GM12874 (cell line): ENCODE data around the gene ZNF559.

Experiments used
- TF ChIP-seq, protein P1 (sequence below): IDR thresholded peaks from 2 replicates; pipeline ENCODE4 v1.5.1; 2011; ENCODE audit warnings: low read depth, mild to moderate bottlenecking, control low read depth, low read length, moderate library complexity; ENCODE audit not compliant: insufficient read depth

The ZNF559 gene

DNA sequence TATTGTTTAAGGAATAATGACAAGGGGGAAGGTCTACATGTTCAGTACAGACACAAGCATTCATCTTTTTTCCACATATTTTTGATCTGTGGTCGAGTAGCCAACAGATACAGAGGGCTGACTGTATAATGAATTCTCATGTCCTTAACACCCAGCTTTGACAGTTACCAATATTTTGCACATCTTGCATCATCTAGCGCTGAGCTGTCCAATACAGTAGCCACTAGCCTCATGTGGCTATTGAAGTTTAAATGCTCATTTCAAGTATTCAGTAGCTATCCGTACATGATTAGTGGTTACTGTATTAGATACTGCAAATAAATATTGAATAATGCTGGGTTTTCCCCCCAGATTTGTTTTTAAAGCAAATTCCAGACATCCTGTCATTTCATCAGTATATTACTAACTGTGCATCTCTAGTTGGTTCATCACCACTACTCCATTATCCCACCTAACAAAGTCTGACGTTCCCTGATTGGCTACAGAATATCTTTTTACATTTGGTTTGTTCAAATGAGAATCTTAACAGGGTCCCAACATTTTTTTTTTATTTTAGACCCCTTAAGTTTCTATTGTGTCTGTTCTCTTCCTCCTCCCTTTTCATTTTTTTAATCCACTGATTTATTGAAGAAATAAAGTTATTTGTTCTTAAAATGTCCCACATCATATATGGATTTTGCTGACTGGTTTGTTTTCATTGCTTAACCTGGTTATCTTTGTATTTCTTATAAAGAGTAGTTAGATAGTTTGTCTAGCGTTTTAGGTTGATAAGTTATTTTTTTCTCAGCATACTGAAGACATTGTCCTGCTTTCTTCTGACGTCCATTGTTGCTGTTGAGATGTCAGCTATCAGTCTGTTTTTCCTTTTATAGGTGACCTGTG, 47.0 kb downstream of the ZNF559 start:
- TF ChIP-seq, protein P1, sequence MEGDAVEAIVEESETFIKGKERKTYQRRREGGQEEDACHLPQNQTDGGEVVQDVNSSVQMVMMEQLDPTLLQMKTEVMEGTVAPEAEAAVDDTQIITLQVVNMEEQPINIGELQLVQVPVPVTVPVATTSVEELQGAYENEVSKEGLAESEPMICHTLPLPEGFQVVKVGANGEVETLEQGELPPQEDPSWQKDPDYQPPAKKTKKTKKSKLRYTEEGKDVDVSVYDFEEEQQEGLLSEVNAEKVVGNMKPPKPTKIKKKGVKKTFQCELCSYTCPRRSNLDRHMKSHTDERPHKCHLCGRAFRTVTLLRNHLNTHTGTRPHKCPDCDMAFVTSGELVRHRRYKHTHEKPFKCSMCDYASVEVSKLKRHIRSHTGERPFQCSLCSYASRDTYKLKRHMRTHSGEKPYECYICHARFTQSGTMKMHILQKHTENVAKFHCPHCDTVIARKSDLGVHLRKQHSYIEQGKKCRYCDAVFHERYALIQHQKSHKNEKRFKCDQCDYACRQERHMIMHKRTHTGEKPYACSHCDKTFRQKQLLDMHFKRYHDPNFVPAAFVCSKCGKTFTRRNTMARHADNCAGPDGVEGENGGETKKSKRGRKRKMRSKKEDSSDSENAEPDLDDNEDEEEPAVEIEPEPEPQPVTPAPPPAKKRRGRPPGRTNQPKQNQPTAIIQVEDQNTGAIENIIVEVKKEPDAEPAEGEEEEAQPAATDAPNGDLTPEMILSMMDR: no peak

DNA sequence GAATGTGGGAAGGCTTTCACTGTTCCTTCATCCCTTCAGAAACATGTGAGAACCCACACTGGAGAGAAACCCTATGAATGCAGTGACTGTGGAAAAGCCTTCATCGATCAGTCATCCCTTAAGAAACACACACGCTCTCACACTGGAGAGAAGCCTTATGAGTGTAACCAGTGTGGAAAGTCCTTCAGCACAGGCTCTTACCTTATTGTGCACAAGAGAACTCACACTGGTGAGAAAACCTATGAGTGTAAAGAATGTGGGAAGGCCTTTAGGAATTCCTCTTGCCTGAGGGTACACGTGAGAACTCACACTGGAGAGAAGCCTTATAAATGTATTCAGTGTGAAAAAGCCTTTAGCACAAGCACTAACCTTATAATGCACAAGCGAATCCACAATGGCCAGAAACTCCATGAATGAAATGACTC, 57.4 kb downstream of the ZNF559 start:
- TF ChIP-seq, protein P1: no peak
